Cardiac muscle cell (in vitro differentiated cells and primary cell): ENCODE data around the gene MSRB1. TPM values are rescaled to one million over a fixed set of nuclear protein-coding genes. Genes with fewer than 3 reads are reported as not detected.

Experiments
- DNase-seq, 2 donors: peaks; one replicate each; pipeline versions ENCODE4 v3.0.0 to v3.0.0-alpha.2; 2010 to 2017; ENCODE audit warnings: low read depth in 1 of 2, low spot score in 1 of 2
- H3K27ac ChIP-seq: fragments of 200-600 bp; sonication (generic); 2 replicates; pipeline ENCODE4 v1.5.1; 2016
- H3K27me3 ChIP-seq: fragments of 200-600 bp; sonication (generic); 2 replicates; pipeline ENCODE4 v1.6.0; 2016; ENCODE audit warnings: control low read depth
- H3K36me3 ChIP-seq: fragments of 200-600 bp; sonication (generic); 2 replicates; pipeline ENCODE4 v1.5.1; 2016; ENCODE audit warnings: control low read depth
- H3K4me1 ChIP-seq: fragments of 200-600 bp; sonication (generic); 2 replicates; pipeline ENCODE4 v1.8.1; 2017; ENCODE audit warnings: low read depth, mild to moderate bottlenecking, mixed run types
- H3K4me3 ChIP-seq: fragments of 200-600 bp; sonication (generic); 2 replicates; pipeline ENCODE4 v1.5.1; 2016; ENCODE audit warnings: mild to moderate bottlenecking
- H3K9me3 ChIP-seq: fragments of 200-600 bp; sonication (generic); 2 replicates; pipeline ENCODE4 v1.5.1; 2017; ENCODE audit warnings: low read depth, mild to moderate bottlenecking, control low read depth
- CTCF ChIP-seq: IDR thresholded peaks from 2 replicates; pipeline ENCODE4 v1.5.1; 2012; ENCODE audit warnings: low read depth, mild to moderate bottlenecking, low read length
- polyA plus RNA-seq: library from polyadenylated mRNA; unstranded; fragments of >200 nt; fragmentation: Nextera tagmentation; extraction: Ambion mirVana; gene quantifications from 2 replicates; pipeline ENCODE4 v1.2.1, GENCODE V29; 2016
- total RNA-seq: library from RNA; depleted of rRNA; stranded (reverse); fragments of >200 nt; gene quantifications from 2 replicates; pipeline ENCODE4 v1.2.3, GENCODE V29; 2016

Gene MSRB1
- total and polyA plus RNA-seq, 2 experiments from 2014 or later: 13.6 to 35.1 TPM

- Histone ChIP-seq H3K27ac (no peak overlapping the region), H3K4me1 (no peaks in the 10 kb centered on the region), H3K27me3 (no peaks in the 10 kb centered on the region), H3K36me3 (no peaks in the 10 kb centered on the region), H3K9me3 (no peaks in the 10 kb centered on the region), H3K4me3 (no peak overlapping the region)
- TF ChIP-seq CTCF: no peak
- no peak for DNase-seq
Measured at GRCh38 chr16:1906055-1906845, 36.7 kb downstream of the MSRB1 start.

- peak in 1 of 2 donors; percentile 81 for DNase-seq
- Histone ChIP-seq H3K27ac (no peak overlapping the region), H3K27me3 (peaks cover 4% of the 10 kb centered on the region), H3K9me3 (no peaks in the 10 kb centered on the region), H3K4me1 (no peaks in the 10 kb centered on the region), H3K4me3 (no peak overlapping the region), H3K36me3 (no peaks in the 10 kb centered on the region)
- TF ChIP-seq CTCF: no peak
Measured at GRCh38 chr16:1903845-1904840, 38.9 kb downstream of the MSRB1 start.

- DNase-seq: no peak
- Histone ChIP-seq H3K4me3 (no peak overlapping the region), H3K27ac (no peak overlapping the region), H3K27me3 (peaks cover 4% of the 10 kb centered on the region), H3K9me3 (no peaks in the 10 kb centered on the region), H3K36me3 (no peaks in the 10 kb centered on the region), H3K4me1 (no peaks in the 10 kb centered on the region)
- no peak for TF ChIP-seq CTCF
Measured at GRCh38 chr16:1903220-1903574, 39.8 kb downstream of the MSRB1 start.

GRCh38 chr16:1902547-1903219 is 40.3 kb downstream of the MSRB1 start:
- H3K4me1 ChIP-seq: no peaks in the 10 kb centered on the region
- TF ChIP-seq CTCF: no peak
- no peaks in the 10 kb centered on the region for H3K36me3 ChIP-seq
- no peak for DNase-seq
- peaks cover 4% of the 10 kb centered on the region for H3K27me3 ChIP-seq
- H3K27ac ChIP-seq: no peak overlapping the region
- H3K9me3 ChIP-seq: no peaks in the 10 kb centered on the region
- H3K4me3 ChIP-seq: no peak overlapping the region

- TF ChIP-seq CTCF: no peak
Measured at GRCh38 chr16:1900452-1900774, 42.6 kb downstream of the MSRB1 start.

More at GRCh38 chr16:1900452-1900774, 42.6 kb downstream of the MSRB1 start:
- no peaks in the 10 kb centered on the region for H3K9me3 ChIP-seq
- H3K27me3 ChIP-seq: peaks cover 9% of the 10 kb centered on the region
- H3K4me3 ChIP-seq: no peak overlapping the region
- no peak overlapping the region for H3K27ac ChIP-seq
- no peaks in the 10 kb centered on the region for H3K36me3 ChIP-seq
- H3K4me1 ChIP-seq: no peaks in the 10 kb centered on the region
- no peak for DNase-seq
